Parathyroid adenoma (tissue), 2 donors: ENCODE measurements around the gene DISC1.

Source experiments
- H2AFZ ChIP-seq: fragments of 300-600 bp; sonication (generic); one replicate; pipeline ENCODE4 v1.7.0; 2017; ENCODE audit warnings: antibody characterized with exemption, mild to moderate bottlenecking
- H3K27ac ChIP-seq: fragments of 300-600 bp; sonication (generic); one replicate; pipeline ENCODE4 v1.7.0; 2017
- H3K27me3 ChIP-seq: fragments of 300-600 bp; sonication (generic); one replicate; pipeline ENCODE4 v1.7.0; 2017; ENCODE audit warnings: low read length; ENCODE audit not compliant: control insufficient read depth, insufficient read depth
- H3K36me3 ChIP-seq: fragments of 300-600 bp; sonication (generic); one replicate; pipeline ENCODE4 v1.7.0; 2017; ENCODE audit warnings: low read length; ENCODE audit not compliant: control insufficient read depth, insufficient read depth
- H3K4me1 ChIP-seq: fragments of 300-600 bp; sonication (generic); one replicate; pipeline ENCODE4 v1.7.0; 2017; ENCODE audit warnings: control low read depth
- H3K4me2 ChIP-seq: fragments of 300-600 bp; sonication (generic); one replicate; pipeline ENCODE4 v1.7.0; 2017; ENCODE audit warnings: low read length
- H3K4me3 ChIP-seq: fragments of 300-600 bp; sonication (generic); one replicate; pipeline ENCODE4 v1.7.0; 2017; ENCODE audit warnings: low read depth, low read length
- H3K79me2 ChIP-seq: fragments of 300-600 bp; sonication (generic); one replicate; pipeline ENCODE4 v1.7.0; 2017; ENCODE audit warnings: control low read depth
- H3K9ac ChIP-seq: fragments of 300-600 bp; sonication (generic); one replicate; pipeline ENCODE4 v1.7.0; 2017; ENCODE audit warnings: mild to moderate bottlenecking
- H3K9me3 ChIP-seq: fragments of 300-600 bp; sonication (generic); one replicate; pipeline ENCODE4 v1.7.0; 2017; ENCODE audit warnings: low read length; ENCODE audit not compliant: control insufficient read depth
- CTCF ChIP-seq: fragments of 300-600 bp; sonication (generic); IDR thresholded peaks from one replicate; pipeline ENCODE4 v1.7.0; 2017; ENCODE audit warnings: antibody characterized with exemption, mild to moderate bottlenecking
- donor health status: primary hyperparathyroidism.

DISC1 gene

GRCh38 chr1:231694075-231694431 is 67.5 kb downstream of the DISC1 start:
- no peak overlapping the region for H3K9ac ChIP-seq
- no peaks in the 10 kb centered on the region for H3K27me3 ChIP-seq
- no peaks in the 10 kb centered on the region for H3K79me2 ChIP-seq
- no peaks in the 10 kb centered on the region for H3K36me3 ChIP-seq
- H3K4me2 ChIP-seq, result no peak overlapping the region
- TF ChIP-seq CTCF, result no peak
- H3K9me3 ChIP-seq, result no peaks in the 10 kb centered on the region
- no peak overlapping the region for H2AFZ ChIP-seq
- H3K4me1 ChIP-seq, result no peaks in the 10 kb centered on the region
- H3K27ac ChIP-seq, result no peak overlapping the region
- H3K4me3 ChIP-seq, result no peak overlapping the region

GRCh38 chr1:231694465-231695077 is 68.0 kb downstream of the DISC1 start:
- Histone ChIP-seq H3K36me3 (no peaks in the 10 kb centered on the region), H3K4me3 (no peak overlapping the region), H3K9ac (no peak overlapping the region), H3K27ac (no peak overlapping the region), H3K4me2 (no peak overlapping the region), H3K4me1 (no peaks in the 10 kb centered on the region), H3K27me3 (no peaks in the 10 kb centered on the region), H3K9me3 (no peaks in the 10 kb centered on the region), H3K79me2 (no peaks in the 10 kb centered on the region), H2AFZ (no peak overlapping the region)
- no peak for TF ChIP-seq CTCF

GRCh38 chr1:231695439-231696255 is 69.1 kb downstream of the DISC1 start:
- H3K27ac ChIP-seq, result no peak overlapping the region
- H3K9ac ChIP-seq, result no peak overlapping the region
- H3K79me2 ChIP-seq, result no peaks in the 10 kb centered on the region

GRCh38 chr1:231699784-231700183 is 73.2 kb downstream of the DISC1 start:
- Histone ChIP-seq H3K79me2 (no peaks in the 10 kb centered on the region), H3K4me1 (no peaks in the 10 kb centered on the region), H3K9ac (no peak overlapping the region), H3K4me3 (no peak overlapping the region), H3K27ac (no peak overlapping the region), H3K36me3 (no peaks in the 10 kb centered on the region), H3K4me2 (no peak overlapping the region), H3K27me3 (no peaks in the 10 kb centered on the region), H3K9me3 (no peaks in the 10 kb centered on the region), H2AFZ (no peak overlapping the region)
- no peak for TF ChIP-seq CTCF

More at GRCh38 chr1:231695439-231696255, 69.1 kb downstream of the DISC1 start:
- TF ChIP-seq CTCF, result no peak
- Histone ChIP-seq H3K9me3 (no peaks in the 10 kb centered on the region), H3K4me2 (no peak overlapping the region), H2AFZ (no peak overlapping the region), H3K27me3 (no peaks in the 10 kb centered on the region), H3K4me3 (no peak overlapping the region), H3K4me1 (no peaks in the 10 kb centered on the region), H3K36me3 (no peaks in the 10 kb centered on the region)
